OCI-LY7 (cell line): Measurements from ENCODE around the gene LILRB2.

Source experiments
- EZH2phosphoT487 ChIP-seq: fragments of 200-600 bp; sonication (generic); IDR thresholded peaks from 2 replicates; pipeline ENCODE4 v1.6.1; 2018; ENCODE audit warnings: low read depth, borderline replicate concordance, mild to moderate bottlenecking, mixed run types, antibody characterized with exemption, low read length, moderate library complexity, mixed read lengths
- TF ChIP-seq, protein P1 (sequence below): fragments of 200-600 bp; sonication (generic); conservative IDR thresholded peaks from 2 replicates; pipeline ENCODE4 v1.5.1; 2014; ENCODE audit warnings: mild to moderate bottlenecking, antibody characterized with exemption, low read length, moderate library complexity, mixed read lengths

- TF ChIP-seq, protein P1, sequence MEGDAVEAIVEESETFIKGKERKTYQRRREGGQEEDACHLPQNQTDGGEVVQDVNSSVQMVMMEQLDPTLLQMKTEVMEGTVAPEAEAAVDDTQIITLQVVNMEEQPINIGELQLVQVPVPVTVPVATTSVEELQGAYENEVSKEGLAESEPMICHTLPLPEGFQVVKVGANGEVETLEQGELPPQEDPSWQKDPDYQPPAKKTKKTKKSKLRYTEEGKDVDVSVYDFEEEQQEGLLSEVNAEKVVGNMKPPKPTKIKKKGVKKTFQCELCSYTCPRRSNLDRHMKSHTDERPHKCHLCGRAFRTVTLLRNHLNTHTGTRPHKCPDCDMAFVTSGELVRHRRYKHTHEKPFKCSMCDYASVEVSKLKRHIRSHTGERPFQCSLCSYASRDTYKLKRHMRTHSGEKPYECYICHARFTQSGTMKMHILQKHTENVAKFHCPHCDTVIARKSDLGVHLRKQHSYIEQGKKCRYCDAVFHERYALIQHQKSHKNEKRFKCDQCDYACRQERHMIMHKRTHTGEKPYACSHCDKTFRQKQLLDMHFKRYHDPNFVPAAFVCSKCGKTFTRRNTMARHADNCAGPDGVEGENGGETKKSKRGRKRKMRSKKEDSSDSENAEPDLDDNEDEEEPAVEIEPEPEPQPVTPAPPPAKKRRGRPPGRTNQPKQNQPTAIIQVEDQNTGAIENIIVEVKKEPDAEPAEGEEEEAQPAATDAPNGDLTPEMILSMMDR, result no peak
- TF ChIP-seq EZH2phosphoT487, result no peak
Observed at GRCh38 chr19:54247106-54247930, 33.6 kb downstream of the LILRB2 start.
